RWPE2 (cell line): Measurements from ENCODE around the gene ACTA2.

Experiments used
- ATAC-seq: fragments of 200-7000 bp; cut with Tn5 transposase; 3 replicates; pipeline ENCODE4 v1.9.1; 2021; ENCODE audit warnings: low read depth
- DNase-seq: peaks from one replicate; pipeline ENCODE4 v3.0.0-alpha.2; 2020; ENCODE audit warnings: low spot score
- H3K27ac ChIP-seq: fragments of 450-650 bp; 2 replicates; pipeline ENCODE4 v1.5.1; 2017; ENCODE audit warnings: mild to moderate bottlenecking; ENCODE audit not compliant: poor library complexity, severe bottlenecking
- H3K27me3 ChIP-seq: fragments of 250-450 bp; sonication (Bioruptor Pico); 2 replicates; pipeline ENCODE4 v1.5.1; 2021; ENCODE audit warnings: mild to moderate bottlenecking, moderate library complexity; ENCODE audit not compliant: insufficient read depth, poor library complexity, severe bottlenecking
- H3K36me3 ChIP-seq: fragments of 250-450 bp; sonication (Bioruptor Pico); 2 replicates; pipeline ENCODE4 v1.5.1; 2020; ENCODE audit warnings: low read depth, mild to moderate bottlenecking, moderate library complexity
- H3K4me1 ChIP-seq: fragments of 250-450 bp; sonication (Bioruptor Pico); 2 replicates; pipeline ENCODE4 v1.5.1; 2021; ENCODE audit warnings: mild to moderate bottlenecking, moderate library complexity; ENCODE audit not compliant: insufficient read depth, poor library complexity, severe bottlenecking
- H3K4me3 ChIP-seq: fragments of 250-450 bp; sonication (Bioruptor Pico); 2 replicates; pipeline ENCODE4 v1.5.1; 2021; ENCODE audit warnings: mild to moderate bottlenecking, moderate library complexity; ENCODE audit not compliant: severe bottlenecking
- H3K9me3 ChIP-seq: fragments of 250-450 bp; sonication (Bioruptor Pico); 2 replicates; pipeline ENCODE4 v1.5.1; 2021; ENCODE audit warnings: mild to moderate bottlenecking, moderate library complexity; ENCODE audit not compliant: severe bottlenecking
- CTCF ChIP-seq: fragments of 450-650 bp; IDR thresholded peaks from one replicate; pipeline ENCODE4 v1.5.1; 2017; ENCODE audit warnings: mild to moderate bottlenecking, moderate library complexity; ENCODE audit not compliant: poor library complexity, severe bottlenecking

Gene ACTA2

DNA sequence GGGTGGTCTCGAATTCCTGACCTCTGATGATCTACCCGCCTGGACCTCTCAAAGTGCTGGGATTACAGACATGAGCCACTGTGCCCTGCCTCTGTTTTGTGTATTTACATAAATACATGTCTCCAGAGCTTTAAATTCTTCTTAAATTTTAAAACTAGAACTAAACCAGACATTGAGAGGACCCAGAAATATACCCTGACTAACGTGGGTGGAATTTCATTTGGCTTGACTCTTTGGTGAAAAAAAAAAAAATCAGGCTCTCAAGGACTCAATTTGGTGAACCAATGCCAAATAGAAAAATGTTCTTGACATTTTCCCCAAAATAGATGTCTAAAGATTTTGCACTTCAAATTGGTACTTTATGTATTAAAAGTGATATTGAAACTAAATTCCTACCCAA lies 21.4 kb upstream of the ACTA2 start:
- ATAC-seq: no peak

DNA sequence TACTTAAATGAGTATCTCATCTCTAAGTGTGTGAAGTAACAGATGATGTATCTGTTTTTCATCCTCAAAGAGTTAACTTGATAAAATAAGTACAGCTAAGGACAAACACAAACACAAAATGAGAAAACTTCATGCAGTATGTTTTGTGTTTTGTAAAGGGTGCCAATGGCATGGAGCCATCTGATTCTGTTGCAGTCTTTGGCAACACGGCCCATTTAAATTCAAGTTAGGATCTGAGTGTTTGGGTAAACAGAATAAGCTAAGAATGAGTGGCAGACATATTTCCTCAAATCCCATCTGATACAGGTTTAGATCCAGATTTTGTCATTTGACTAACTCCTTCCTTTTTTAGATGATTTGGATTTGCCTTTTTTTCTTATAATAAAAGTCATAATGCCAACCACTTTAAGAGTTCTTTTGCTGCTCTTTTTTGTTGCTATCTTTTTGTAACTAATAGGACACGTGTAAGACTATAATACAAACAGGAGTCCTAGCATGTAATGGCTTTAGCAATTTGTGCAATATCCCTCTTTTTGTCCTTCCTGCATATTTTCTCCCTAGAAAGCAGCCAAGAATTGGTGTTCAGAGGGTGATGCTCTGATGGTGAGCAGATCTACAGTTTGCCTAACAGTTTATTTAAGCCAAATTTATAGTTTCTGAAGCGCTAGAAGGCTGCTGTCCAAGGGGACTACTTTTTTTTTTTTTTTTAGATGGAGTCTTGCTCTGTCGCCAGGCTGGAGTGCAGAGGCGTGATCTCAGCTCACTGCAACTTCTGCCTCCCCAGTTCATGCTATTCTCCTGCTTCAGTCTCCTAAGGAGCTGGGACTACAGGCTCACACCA lies 18.9 kb upstream of the ACTA2 start:
- DNase-seq: no peak
- H3K4me1 ChIP-seq: no peaks in the 10 kb centered on the region
- ATAC-seq: no peak

More for the DNA sequence above, 21.4 kb upstream of the ACTA2 start:
- no peak for TF ChIP-seq CTCF
- Histone ChIP-seq H3K36me3 (no peaks in the 10 kb centered on the region), H3K4me1 (no peaks in the 10 kb centered on the region), H3K9me3 (no peaks in the 10 kb centered on the region), H3K27me3 (no peaks in the 10 kb centered on the region), H3K4me3 (no peak overlapping the region), H3K27ac (no peak overlapping the region)
- DNase-seq: no peak

GRCh38 chr10:88968391-88968790 lies 15.8 kb upstream of the ACTA2 start:
- no peak overlapping the region for H3K27ac ChIP-seq
- H3K27me3 ChIP-seq: no peaks in the 10 kb centered on the region
- ATAC-seq: no peak
- no peaks in the 10 kb centered on the region for H3K36me3 ChIP-seq
- no peak for TF ChIP-seq CTCF
- H3K4me1 ChIP-seq: no peaks in the 10 kb centered on the region
- no peak overlapping the region for H3K4me3 ChIP-seq
- no peaks in the 10 kb centered on the region for H3K9me3 ChIP-seq
- DNase-seq: no peak

More for the DNA sequence above, 18.9 kb upstream of the ACTA2 start:
- no peaks in the 10 kb centered on the region for H3K36me3 ChIP-seq
- H3K27ac ChIP-seq: no peak overlapping the region
- no peak for TF ChIP-seq CTCF
- H3K4me3 ChIP-seq: no peak overlapping the region
- no peaks in the 10 kb centered on the region for H3K9me3 ChIP-seq
- H3K27me3 ChIP-seq: no peaks in the 10 kb centered on the region

DNA sequence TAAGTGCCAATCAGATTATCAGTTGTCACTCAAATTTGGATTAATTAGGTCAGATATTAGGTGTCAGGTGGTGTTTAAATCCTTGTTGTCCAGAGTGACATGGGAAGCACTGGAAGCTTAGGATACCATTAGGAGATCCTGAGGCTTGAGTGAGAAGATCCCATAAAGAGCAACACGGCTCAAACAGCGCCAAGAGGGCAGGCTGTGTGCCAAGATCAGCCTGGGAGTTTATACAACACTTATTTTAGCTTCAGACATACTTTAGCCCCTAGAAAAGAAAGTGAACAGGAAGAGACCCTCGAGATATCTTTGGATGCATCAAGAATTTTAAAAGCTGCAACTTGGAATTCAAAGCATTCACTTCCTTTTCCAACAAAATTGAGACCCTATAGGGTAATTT lies 14.2 kb upstream of the ACTA2 start:
- Histone ChIP-seq H3K27me3 (no peaks in the 10 kb centered on the region), H3K36me3 (no peaks in the 10 kb centered on the region), H3K4me3 (no peak overlapping the region), H3K27ac (no peak overlapping the region), H3K4me1 (no peaks in the 10 kb centered on the region), H3K9me3 (no peaks in the 10 kb centered on the region)
- no peak for TF ChIP-seq CTCF
- ATAC-seq: no peak
- no peak for DNase-seq

DNA sequence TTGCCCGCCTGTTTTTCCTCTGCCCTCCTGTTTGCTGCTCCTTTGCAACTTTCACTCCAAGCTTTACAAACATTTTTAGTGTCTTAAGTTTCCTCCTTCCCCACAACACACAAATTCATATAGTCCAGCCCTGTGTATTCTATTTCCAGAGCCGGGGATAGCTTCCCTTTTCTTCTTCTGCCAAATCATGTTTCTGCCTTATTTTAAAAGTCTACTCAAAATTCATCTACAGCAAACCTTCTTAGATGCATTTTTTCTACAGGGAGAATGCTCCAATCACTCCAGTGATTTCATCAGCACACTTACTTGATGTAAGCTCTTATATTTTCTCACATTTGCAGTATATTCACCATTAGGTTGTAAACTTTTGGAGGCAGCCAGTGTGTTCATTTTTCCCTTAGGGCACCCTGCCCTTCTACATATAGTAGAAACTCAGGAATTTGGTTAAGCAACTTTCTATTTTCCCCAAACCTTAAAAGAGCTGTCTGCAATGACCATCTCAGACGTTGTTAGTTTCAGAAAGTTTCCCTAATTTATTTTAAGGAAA lies 12.4 kb upstream of the ACTA2 start:
- no peaks in the 10 kb centered on the region for H3K4me1 ChIP-seq
- no peak overlapping the region for H3K27ac ChIP-seq
- ATAC-seq (no peak), DNase-seq (no peak)
- no peaks in the 10 kb centered on the region for H3K36me3 ChIP-seq
- no peak for TF ChIP-seq CTCF
- no peaks in the 10 kb centered on the region for H3K9me3 ChIP-seq
- H3K4me3 ChIP-seq: no peak overlapping the region
- H3K27me3 ChIP-seq: no peaks in the 10 kb centered on the region
